NCI-H748 treated with DMSO at 0.1 percent for 48 hours (cell line): ENCODE data around the gene CACHD1.

Experiments used
- DNase-seq: peaks from one replicate; lab custom pipeline; 2025; lab: John Stamatoyannopoulos, UW

The CACHD1 gene

GRCh38 chr1:64659478-64660138 lies 189.7 kb downstream of the CACHD1 start:
- no peak for DNase-seq

- DNase-seq: no peak
Observed at GRCh38 chr1:64663668-64664067, 193.7 kb downstream of the CACHD1 start.

GRCh38 chr1:64664299-64664698 lies 194.4 kb downstream of the CACHD1 start:
- DNase-seq: no peak

GRCh38 chr1:64669098-64669675 lies 199.3 kb downstream of the CACHD1 start:
- no peak for DNase-seq

- no peak for DNase-seq
Observed at GRCh38 chr1:64675718-64676345, 205.9 kb downstream of the CACHD1 start.

- no peak for DNase-seq
Observed at GRCh38 chr1:64676386-64676785, 206.5 kb downstream of the CACHD1 start.

GRCh38 chr1:64677532-64677931 lies 207.6 kb downstream of the CACHD1 start:
- no peak for DNase-seq

- DNase-seq: no peak
Observed at GRCh38 chr1:64678366-64678765, 208.4 kb downstream of the CACHD1 start.

- DNase-seq: no peak
Observed at GRCh38 chr1:64679177-64679576, 209.2 kb downstream of the CACHD1 start.

GRCh38 chr1:64680599-64680998 lies 210.7 kb downstream of the CACHD1 start:
- DNase-seq: no peak

- DNase-seq: no peak
Observed at GRCh38 chr1:64681043-64681442, 211.1 kb downstream of the CACHD1 start.

GRCh38 chr1:64683419-64683818 lies 213.5 kb downstream of the CACHD1 start:
- DNase-seq: no peak

GRCh38 chr1:64685217-64685616 lies 215.3 kb downstream of the CACHD1 start:
- no peak for DNase-seq

- DNase-seq: no peak
Observed at GRCh38 chr1:64685765-64686341, 215.9 kb downstream of the CACHD1 start.

GRCh38 chr1:64686828-64687724 lies 217.1 kb downstream of the CACHD1 start:
- DNase-seq: peak; percentile 23

- DNase-seq: no peak
Observed at GRCh38 chr1:64687725-64688327, 217.9 kb downstream of the CACHD1 start.

- DNase-seq: no peak
Observed at GRCh38 chr1:64691626-64692025, 221.7 kb downstream of the CACHD1 start.

- DNase-seq: no peak
Observed at GRCh38 chr1:64692911-64693310, 223.0 kb downstream of the CACHD1 start.

- no peak for DNase-seq
Observed at GRCh38 chr1:64693406-64693805, 223.5 kb downstream of the CACHD1 start.

GRCh38 chr1:64696879-64697278 lies 226.9 kb downstream of the CACHD1 start:
- no peak for DNase-seq

GRCh38 chr1:64699327-64699726 lies 229.4 kb downstream of the CACHD1 start:
- no peak for DNase-seq

GRCh38 chr1:64701071-64701470 lies 231.1 kb downstream of the CACHD1 start:
- no peak for DNase-seq
